HG03139 (cell line): ENCODE measurements around the gene TBCCD1.
A peak's percentile ranks its signal among the peaks of the same experiment; 100 is the strongest.
"Not testable (repeated sequence)": the region's sequence is repeated elsewhere in the genome, so short reads cannot be mapped to it uniquely, and the experiment has no call there.

Experiments
- ATAC-seq: cut with Tn5 transposase; IDR thresholded peaks from one replicate; pipeline ENCODE4 v1.9.1; 2021; ENCODE audit not compliant: unreplicated experiment

The TBCCD1 gene

DNA sequence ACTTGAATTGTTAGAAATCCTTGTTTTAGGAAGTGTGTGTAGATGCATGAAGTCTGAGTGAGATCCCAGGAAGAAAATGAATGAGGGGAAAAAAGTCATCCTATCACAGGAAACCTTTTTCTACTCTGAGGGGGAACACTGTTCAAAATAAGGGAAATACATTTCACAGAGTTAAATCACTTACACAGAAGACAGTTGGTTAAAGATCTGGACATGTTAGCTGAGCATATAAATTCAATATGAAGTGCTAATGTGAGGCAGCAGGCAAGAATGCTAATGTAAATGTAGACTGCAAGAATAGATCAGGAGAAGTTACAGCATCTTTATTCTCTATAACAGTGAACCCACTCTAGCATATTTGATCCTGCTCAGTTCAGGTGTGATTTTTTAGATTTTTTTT, 2.6 kb downstream of the TBCCD1 start:
- no peak for ATAC-seq

DNA sequence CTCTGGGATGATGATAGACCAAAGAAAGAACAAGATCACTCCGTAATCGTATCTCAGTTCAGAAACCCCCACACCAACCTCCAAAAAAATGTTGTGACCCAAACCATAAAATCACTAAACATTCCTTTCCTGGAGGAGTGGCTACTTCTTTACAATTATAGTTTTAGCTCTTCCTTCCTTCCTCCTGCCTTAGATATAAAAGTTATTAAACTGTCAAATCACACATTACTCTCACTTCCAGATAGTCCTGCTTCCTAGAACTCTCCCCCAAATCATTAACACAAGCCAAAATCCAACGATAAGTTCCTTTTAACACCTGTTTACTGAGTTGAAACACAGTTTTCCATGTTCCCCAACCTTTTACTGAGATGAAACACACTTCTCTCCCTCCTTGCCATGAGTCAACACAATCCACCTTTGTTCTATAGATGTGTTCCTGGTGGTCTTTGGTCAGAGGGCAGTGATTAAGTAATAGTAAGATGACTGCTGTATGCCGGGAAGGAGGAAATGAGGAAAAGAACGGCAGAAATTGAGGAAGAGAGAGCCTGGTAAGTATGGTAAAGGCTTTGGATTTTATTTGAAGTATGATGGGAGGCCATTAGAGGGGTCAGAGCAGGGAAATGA, 14.6 kb downstream of the TBCCD1 start:
- ATAC-seq: no peak

DNA sequence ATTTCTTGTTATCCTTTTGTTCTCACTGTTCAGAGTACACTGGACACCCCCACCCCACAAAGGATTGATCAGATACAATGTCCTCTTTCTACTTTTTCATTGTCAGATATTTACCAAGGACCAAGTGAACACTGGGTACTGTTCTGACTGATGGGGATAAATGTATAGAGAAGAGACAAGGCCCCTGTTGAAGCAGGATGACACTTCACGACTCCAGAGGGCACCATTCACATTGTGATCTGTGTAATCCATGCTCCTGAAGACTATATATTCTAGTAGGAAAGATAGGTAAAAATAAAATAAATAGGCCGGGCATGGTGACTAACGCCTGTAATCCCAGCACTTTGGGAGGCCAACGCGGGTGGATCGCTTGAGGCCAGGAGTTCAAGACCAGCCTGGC, 15.8 kb downstream of the TBCCD1 start:
- no peak for ATAC-seq

DNA sequence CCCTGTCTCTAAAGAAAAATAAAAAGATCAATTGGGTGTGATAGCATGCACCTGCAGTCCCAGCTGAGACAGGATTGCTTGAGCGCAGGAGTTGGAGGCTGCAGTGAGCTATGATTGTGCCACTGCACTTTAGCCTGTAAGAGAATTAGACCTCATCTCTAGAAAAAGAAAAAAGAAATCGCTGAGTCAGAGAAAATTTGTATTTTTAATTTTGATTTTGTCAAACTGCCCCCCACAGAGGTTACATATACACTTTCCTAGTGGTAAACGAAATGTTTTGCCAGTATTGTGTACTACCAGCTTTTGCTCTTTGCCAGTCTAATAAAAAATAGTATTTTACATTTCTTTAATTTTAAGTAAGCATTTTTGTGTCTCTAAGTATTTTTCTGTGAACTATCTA, 17.6 kb downstream of the TBCCD1 start:
- no peak for ATAC-seq

DNA sequence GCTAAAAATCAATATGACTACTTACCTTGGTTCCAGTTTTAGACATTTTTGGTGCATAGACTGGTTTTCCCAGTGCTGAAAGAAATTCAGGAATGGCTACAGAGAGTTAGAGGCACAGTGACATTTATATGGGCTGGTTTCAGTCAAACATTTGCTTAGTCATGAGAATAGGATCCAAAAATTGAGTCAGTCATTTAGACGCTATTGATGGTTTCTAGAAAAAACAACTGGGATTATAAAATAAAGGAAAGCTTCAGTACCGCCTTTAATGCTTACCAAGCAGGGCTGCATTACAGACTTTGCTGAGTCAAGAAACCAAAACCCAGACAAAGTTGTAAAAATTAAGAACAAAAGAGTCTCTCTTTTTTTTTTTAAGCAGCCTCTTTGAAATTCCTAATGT, 22.9 kb downstream of the TBCCD1 start, which contains the start of gene CRYGS:
Gene CRYGS (minus strand): TSS at position 100 of the 400 bp plus-strand sequence. CDS start 54 bp downstream, at position 46.
- ATAC-seq: no peak

DNA sequence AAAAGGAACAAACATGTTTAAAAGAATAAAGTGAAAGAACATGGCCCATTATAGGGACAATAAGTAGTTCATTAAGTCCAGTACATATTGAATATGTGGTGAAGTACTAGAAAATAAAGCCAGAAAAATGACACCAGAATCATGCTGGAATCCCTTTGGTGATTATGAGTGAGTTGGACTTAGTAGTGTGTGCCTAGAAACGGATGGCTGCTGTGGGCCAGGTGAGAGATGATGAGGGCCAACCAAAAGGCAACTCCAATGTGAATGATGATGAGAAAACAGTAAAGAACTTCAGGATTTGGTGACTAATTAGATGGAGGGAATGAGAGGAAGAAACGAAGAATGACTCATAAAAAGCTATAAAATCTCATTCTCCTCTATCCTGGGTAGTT, 26.3 kb downstream of the TBCCD1 start:
- ATAC-seq: no peak

DNA sequence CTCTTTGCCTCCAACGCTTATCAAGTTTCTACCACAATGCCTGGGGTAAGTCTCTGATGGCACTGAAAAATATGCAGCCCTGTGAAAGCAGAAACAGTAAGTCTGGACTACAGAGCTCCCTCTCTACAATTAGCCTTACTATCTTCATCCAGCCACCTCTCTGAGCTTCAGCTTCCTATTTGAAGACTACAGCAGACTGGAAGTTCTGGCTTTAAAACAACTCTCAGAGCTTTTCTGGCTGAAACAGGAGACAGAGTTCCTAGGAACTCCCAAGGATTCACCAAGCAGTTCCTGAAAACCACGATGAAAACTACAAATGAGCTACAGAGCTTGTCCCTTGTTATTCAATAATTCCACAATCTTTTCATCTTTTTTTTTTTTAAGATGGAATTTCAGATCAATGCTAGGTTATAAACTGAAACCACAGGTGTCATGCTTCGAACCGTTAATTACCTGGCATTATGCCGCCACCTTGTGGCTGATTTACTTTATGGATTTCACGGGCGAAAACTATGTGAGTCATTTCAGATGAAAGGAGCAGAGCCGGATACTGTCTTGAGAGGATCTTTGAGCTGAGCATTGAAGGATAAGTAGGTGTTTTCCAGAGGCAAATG, 26.8 kb downstream of the TBCCD1 start:
- ATAC-seq: no peak

DNA sequence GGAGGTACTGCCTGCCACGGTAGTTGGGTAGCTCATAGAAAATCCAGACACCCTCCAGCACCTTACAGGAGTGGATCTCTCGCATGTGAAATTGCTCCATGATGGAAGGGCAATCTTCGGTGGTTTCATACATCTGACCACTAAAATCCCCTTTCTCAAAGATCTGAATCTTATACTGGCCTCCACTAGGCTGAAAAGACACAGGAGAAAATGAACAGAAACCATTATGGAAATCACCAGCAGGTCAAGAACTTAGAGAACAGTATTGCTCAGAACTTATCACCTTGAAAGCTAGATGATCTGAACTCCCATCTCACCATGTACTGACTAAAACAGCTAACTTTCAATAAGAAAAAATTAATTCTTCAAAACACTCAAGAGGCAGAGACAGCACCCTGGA, 28.4 kb downstream of the TBCCD1 start:
- no peak for ATAC-seq

DNA sequence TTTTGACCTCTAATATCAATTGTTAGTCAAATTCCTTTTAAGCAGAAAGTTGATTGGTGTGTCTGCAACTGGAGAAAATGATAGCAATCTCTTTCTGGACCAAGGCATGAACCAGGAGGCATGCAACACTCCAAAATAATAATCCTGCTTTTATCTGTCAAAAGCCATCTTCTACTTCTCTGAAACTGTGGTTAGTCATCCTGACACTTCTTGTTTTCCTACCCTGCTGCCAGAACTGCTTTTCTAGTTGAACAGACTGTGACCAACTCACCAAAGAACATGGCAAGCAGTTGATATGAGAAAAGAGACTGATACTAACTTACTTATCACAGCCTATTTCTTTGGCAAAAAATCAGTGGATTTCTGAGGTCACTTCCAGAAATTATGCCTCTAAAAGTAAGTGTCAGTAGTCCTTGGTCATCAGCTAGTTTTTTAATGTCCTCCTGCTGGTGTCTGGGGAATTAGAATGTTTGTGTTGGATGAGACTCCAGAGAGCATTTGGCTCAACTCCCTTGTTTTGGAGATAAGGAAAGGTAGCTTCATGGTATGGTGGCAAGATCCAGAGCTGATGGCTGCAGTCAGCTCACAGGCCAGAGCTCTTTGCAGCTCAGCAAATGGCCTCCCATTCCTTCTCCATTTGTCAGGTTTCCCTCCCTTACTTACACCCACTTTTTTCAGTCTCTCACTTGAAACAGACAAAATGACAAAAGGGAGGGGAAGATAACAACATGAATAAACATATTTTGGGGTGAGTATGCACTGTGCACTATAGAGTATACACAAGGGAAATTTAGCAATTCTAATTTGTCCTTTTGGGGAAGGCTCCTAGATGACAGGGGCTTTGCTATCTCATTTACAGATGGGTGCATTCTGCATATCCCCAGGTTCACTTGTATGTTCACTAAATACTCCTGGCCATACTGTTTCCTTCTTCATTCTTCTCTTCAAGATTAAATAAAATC, 30.0 kb downstream of the TBCCD1 start:
- no peak for ATAC-seq

DNA sequence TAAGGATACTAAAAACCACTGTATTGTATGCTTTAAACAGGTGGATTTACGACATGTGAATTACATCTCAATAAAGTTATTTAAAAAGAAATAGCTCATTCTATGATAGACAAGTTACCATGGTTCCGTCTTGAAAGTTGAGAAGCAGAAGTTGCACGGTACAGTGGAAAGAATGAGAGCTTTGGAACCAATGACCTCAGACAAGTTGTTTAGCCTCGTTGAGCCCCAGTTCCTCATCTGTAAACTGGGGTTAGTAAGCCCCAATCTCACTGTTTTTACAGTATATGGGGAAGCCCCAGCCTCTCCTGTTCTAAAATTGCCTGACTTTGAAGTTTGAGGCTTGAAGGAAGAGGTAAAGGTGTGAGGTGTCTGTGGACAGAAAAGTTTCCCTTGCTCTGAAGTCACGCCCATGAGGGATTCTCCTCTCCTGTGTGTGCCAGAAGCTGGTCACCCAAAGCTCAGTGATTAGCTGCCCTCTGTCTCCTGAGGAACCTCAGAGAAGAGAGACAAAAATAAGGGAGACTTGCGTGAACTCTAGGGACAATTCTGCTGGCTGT, 32.9 kb downstream of the TBCCD1 start:
- ATAC-seq: peak; percentile 77

DNA sequence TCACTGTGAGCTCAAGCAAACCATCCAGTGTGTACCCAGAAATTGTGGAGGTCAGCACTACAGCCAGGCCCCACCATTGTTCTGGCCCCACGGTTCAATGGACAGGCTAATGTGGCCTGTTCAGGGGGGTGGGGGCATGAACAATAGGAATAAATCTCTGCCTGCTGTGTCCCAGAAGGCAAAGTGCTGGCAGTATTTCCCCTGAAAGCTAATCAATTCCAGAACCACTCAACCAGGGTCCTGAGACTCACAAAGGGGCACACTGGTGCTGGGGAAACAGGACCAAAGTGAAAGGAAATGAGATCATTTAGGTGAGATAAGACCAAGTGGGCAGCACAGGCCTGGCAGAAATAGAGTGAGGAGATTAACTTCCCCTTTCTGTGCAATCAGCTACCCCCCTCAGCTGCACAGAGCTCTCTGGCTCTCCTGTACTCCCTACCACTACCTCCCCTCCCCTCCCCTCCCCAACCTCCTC, 34.5 kb downstream of the TBCCD1 start:
- ATAC-seq: peak; percentile 52

DNA sequence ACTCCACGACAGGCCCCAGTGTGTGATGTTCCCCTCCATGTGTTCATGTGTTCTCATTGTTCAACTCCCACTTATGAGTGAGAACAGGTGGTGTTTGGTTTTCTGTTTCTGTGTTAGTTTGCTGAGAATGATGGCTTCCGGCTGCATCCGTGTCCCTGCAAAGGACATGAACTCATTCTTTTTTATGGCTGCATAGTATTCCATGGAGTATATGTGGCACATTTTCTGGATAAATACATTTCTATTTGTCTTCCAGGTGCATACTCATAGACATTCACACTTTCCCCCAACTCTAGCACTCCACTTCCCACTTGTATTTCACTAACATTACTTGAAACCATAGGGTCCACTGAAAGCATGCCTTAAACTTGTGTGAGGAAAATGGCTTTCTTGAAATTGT, 35.4 kb downstream of the TBCCD1 start:
- not testable (repeated sequence) for ATAC-seq

DNA sequence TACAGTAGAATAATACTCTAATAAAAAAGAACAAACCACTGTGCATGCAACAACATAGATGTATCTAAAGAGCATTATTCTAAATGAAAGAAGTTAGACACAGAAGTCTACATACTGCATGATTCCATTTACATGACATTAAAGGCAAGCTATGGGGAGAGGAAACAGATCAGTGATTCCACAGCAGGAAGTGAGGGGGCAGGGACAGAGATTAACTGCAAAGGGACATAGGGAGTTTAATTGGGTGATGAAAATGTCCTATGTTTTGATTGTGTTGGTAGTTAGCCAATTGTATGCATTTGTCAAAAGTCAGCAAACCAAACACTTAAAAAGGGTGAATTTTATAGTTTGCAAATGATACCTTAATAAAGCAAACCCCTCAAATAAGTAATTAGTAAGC, 36.7 kb downstream of the TBCCD1 start:
- ATAC-seq: no peak

DNA sequence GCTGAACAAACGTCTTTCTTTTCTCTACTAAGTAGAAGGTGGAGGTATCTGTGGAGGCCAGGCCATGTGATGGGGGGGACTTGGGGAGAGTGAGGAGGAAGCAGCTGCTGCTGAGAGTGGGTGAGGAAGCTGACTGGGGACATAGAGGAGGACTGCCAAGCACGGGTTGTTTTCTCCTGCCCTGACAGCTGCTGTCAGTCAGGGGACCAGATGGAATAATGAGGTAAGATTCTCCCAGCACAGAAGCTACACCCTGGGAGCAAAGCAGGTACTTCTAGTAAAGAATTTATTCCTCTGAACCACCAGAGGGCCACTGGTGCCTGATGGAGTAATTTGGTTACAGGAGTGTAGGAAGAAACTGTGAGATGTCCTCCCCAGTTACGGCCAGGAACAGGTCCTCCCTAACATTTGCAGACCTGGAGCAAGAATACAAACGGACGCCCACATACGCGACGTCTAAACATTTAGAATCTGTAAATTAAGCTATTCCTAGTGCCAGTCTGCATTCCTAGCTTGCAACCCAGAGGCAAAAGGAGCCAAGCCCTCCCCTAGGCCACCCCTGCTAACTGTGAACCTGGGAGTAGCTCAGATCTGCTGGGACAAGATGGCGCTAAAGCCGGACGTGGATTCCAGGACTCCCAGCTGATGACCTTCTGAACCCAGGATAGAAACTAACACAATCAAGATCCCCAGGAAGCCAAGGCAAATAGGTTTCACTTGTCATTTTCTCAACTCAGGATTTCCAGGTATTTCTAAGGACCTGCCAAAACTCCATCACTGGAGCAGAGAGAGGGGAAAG, 37.7 kb downstream of the TBCCD1 start:
- ATAC-seq: no peak

DNA sequence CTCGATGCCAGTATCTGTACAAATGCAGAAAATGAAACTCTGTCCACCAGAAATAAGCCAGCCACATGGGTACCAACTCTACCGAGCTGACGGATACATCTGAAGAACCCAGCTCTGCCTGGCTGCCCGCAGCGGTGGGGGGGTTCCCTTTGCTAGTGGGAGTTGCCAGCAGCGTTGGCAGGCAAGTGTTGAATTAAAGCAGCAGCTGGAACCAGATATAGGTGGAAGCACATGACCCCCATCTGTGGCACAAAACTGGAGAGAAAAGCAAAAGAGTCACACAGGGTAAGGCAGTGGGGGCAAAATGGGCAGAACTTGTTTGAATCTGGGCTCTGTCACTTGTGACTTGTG, 40.9 kb downstream of the TBCCD1 start:
- ATAC-seq: no peak

DNA sequence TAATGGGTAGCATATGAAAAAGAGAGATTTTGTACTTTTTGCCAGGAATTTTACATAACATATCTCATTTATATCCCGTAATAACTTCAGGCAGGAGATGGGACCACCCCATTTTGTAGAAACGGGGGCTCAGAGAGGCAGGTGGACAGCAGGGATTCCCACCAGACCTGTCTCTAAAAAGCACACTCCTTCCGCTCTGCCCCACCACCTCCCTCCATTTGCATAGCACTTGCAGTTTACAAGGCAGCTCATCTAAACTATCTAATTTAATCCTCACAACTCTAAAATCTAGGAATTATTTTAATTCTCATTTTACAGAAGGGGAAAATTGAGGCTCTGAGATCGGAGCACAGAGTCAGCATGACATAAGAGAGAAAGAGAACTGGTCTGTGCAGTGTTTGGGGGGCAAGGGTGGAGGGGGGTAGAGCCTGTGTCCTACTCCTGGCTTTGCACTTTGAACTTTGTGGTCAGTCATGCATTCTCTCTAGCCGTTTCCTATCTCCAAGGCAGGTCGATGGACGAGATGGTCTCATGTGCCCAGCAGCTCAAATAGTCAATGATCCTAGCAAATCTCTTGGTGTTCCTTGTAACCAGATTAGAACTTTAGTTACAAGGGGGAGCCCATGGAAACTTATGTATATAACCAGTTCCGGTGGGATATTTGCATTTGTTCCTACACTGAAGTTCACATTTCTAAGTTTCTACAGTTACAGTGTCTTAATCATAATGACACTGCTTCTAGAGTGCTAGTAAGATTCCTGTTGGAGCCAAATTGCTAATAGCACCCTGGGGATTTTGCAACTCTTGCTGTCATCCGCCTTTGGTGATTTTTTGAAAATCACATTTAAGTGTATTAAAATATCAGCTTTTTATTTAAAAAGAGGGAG, 41.5 kb downstream of the TBCCD1 start:
- ATAC-seq: no peak

DNA sequence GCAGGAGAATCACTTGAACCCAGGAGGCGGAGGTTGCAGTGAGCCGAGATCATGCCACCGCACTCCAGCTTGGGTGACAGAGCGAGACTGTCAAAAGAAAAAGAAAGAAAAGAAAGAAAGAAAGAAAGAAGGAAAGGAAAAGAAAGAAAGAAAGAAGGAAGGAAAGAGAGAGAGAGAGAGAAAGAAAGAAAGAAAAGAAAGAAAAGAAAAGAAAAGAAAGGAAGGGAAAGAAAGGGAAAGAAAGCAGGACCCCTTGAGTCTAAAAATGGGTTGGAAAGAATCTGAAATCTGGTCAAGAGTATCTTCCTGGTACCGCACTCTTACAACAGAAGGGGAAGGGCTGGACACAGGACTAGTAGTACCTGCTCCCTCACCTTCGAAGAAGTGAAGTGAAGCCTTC, 42.5 kb downstream of the TBCCD1 start:
- no peak for ATAC-seq

DNA sequence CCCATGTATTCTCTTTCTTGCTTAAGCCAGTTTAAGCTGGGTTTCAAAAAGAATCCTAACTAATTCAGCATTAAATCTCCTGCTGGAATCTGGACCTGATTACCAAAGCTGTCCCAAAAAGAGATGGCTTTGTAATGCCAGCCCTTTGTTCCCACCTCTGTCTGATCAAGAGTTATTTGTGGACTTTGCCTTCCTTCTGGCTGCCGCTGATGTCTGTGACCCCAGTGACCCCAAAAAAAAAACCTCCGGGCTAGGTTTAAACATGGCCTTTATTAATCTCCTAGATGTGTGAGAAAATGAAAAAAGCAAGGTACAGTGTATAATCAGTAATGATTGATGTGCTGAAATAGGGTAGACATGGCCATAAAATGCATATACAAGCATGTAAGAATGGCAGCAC, 43.7 kb downstream of the TBCCD1 start:
- ATAC-seq: no peak

DNA sequence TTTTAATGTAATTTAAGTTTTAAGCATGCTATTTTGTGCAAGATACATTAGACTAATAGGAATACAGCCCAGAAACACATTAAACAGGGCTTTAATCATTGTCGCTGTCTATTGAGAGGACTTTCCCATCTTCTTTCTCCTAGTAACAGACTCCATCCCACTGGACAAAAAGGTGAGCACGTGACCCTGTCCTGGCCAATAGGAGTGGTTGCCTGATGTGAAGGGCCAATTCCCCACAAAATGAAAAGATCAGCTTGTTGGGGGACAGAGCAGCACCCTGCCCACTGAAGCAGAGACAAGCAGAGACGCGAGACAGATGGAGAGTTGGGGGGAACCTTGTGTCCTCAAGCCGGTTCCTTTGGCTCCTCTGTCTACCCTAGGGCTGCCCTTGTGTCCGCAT, 44.1 kb downstream of the TBCCD1 start:
- ATAC-seq: no peak
